ENCODE results near the gene A1CF.
"Not testable (repeated sequence)": the region's sequence is repeated elsewhere in the genome, so short reads cannot be mapped to it uniquely, and the experiment has no call there.

A1CF gene

GRCh38 chr10:50824782-50825181 lies 60.6 kb downstream of the A1CF start:
- no peaks in the 10 kb centered on the region for H3K27me3 ChIP-seq (ENCODE audit: control insufficient read depth in 1 of 2, insufficient read depth in 2 of 2, low read length in 2 of 2)
- H3K27ac ChIP-seq (ENCODE audit: low read depth, low read length): no peak overlapping the region
- no peaks in the 10 kb centered on the region for H3K9me3 ChIP-seq (ENCODE audit: low read length)
- no peak overlapping the region for H3K9ac ChIP-seq (ENCODE audit: low read length)
- no peaks in the 10 kb centered on the region for H3K36me3 ChIP-seq (ENCODE audit: insufficient read depth, low read length)
- no peaks in the 10 kb centered on the region for H3K4me1 ChIP-seq (ENCODE audit: insufficient read depth, low read length)
- H3K4me3 ChIP-seq (ENCODE audit: low read depth in 1 of 2, low read length in 2 of 2): no peak overlapping the region

GRCh38 chr10:50823789-50824188 lies 61.6 kb downstream of the A1CF start:
- H3K4me1 ChIP-seq (ENCODE audit: insufficient read depth, low read length): no peaks in the 10 kb centered on the region
- H3K4me3 ChIP-seq (ENCODE audit: low read depth in 1 of 2, low read length in 2 of 2): no peak overlapping the region
- no peaks in the 10 kb centered on the region for H3K9me3 ChIP-seq (ENCODE audit: low read length)
- no peaks in the 10 kb centered on the region for H3K27me3 ChIP-seq (ENCODE audit: control insufficient read depth in 1 of 2, insufficient read depth in 2 of 2, low read length in 2 of 2)
- no peaks in the 10 kb centered on the region for H3K36me3 ChIP-seq (ENCODE audit: insufficient read depth, low read length)
- H3K27ac ChIP-seq (ENCODE audit: low read depth, low read length): no peak overlapping the region
- H3K9ac ChIP-seq (ENCODE audit: low read length): no peak overlapping the region

- Histone ChIP-seq H3K9me3 (ENCODE audit: low read length) (no peaks in the 10 kb centered on the region), H3K9ac (ENCODE audit: low read length) (no peak overlapping the region), H3K36me3 (ENCODE audit: insufficient read depth, low read length) (no peaks in the 10 kb centered on the region), H3K4me1 (ENCODE audit: insufficient read depth, low read length) (no peaks in the 10 kb centered on the region), H3K27me3 (ENCODE audit: control insufficient read depth in 1 of 2, insufficient read depth in 2 of 2, low read length in 2 of 2) (no peaks in the 10 kb centered on the region), H3K4me3 (ENCODE audit: low read depth in 1 of 2, low read length in 2 of 2) (no peak overlapping the region), H3K27ac (ENCODE audit: low read depth, low read length) (no peak overlapping the region)
Observed at GRCh38 chr10:50809596-50809995, 75.8 kb downstream of the A1CF start.

DNA sequence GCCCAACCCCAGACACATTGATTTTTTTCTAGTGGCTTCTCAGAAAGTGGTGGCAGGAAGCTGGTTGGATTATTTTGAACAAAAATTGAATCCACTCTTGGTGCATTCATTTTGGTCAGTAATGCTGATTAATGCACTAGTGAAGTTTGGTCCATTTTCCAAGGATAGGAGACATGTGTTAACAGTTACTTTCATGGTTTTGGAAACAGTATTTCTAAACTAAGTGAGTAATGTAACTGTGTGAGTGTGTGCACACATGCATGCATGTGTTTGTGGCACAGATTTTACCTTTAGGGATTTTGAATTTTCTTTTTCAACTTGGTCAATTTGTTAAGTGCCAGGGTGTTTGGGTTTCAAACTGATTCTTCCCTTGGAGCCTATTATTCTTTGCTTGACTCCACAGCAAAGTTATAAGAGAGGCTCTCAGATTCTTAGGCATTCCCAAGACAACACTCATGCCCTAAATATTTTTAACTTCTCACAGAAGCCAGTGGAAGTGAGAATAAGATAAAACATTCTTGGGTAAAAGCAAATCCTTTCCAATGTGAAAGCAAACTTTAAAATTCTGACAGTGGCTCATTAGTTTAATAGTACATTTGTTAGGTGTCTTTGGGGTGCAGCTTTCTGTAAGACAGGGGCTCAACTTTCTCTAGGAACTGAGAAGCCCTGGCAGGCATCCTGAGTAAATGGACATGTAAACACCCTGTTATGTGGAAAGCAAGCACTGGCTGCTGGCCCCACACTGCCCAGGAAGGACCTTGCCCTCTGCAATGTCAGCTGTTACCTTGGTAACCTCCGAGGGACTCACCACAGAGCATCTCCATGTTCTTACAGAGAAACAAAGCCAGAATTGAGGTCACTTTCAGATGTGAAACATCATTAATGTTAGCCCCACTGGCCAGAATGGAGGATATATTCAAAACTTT lies 77.3 kb downstream of the A1CF start:
- no peaks in the 10 kb centered on the region for H3K36me3 ChIP-seq (ENCODE audit: insufficient read depth, low read length)
- H3K27ac ChIP-seq (ENCODE audit: low read depth, low read length): no peak overlapping the region
- no peak overlapping the region for H3K4me3 ChIP-seq (ENCODE audit: low read depth in 1 of 2, low read length in 2 of 2)
- no peaks in the 10 kb centered on the region for H3K27me3 ChIP-seq (ENCODE audit: control insufficient read depth in 1 of 2, insufficient read depth in 2 of 2, low read length in 2 of 2)
- H3K9me3 ChIP-seq (ENCODE audit: low read length): no peaks in the 10 kb centered on the region
- no peaks in the 10 kb centered on the region for H3K4me1 ChIP-seq (ENCODE audit: insufficient read depth, low read length)
- no peak overlapping the region for H3K9ac ChIP-seq (ENCODE audit: low read length)

DNA sequence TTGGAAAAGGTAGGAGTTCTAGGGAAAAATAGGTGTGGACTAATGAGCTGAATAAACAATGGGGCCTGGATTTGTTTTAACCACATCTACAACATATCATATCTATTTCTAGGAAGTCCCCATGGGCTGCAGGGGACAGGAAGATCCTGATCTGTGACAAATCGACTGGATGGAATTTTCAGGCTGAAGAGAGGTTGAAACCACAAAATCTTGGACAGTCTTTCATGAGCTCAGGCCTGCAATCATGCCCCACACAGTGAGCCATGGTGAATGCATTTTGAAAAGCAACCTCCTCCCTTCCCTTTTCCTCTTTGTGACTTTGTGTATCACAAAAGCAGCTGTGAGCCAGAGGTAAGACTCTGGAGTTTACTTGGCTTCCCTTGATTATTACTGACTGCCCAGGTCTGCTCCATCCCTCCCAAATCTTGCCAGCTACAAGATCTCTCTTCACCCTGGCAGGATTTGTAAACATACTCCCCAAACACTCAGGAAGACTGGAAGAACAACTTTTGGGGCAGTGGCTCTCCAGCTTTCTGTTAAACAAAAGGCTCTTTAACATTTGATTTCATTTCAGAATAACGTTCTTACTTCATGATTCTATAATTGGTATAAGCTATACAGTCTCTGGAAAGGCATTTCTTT lies 79.3 kb downstream of the A1CF start:
- Histone ChIP-seq H3K4me3 (ENCODE audit: low read depth in 1 of 2, low read length in 2 of 2) (no peak overlapping the region), H3K4me1 (ENCODE audit: insufficient read depth, low read length) (no peaks in the 10 kb centered on the region), H3K36me3 (ENCODE audit: insufficient read depth, low read length) (no peaks in the 10 kb centered on the region), H3K9me3 (ENCODE audit: low read length) (no peaks in the 10 kb centered on the region), H3K27ac (ENCODE audit: low read depth, low read length) (no peak overlapping the region), H3K9ac (ENCODE audit: low read length) (no peak overlapping the region), H3K27me3 (ENCODE audit: control insufficient read depth in 1 of 2, insufficient read depth in 2 of 2, low read length in 2 of 2) (no peaks in the 10 kb centered on the region)

- Histone ChIP-seq H3K9ac (ENCODE audit: low read length) (no peak overlapping the region), H3K27ac (ENCODE audit: low read depth, low read length) (no peak overlapping the region), H3K4me1 (ENCODE audit: insufficient read depth, low read length) (no peaks in the 10 kb centered on the region), H3K27me3 (ENCODE audit: control insufficient read depth in 1 of 2, insufficient read depth in 2 of 2, low read length in 2 of 2) (no peaks in the 10 kb centered on the region), H3K4me3 (ENCODE audit: low read depth in 1 of 2, low read length in 2 of 2) (no peak overlapping the region), H3K9me3 (ENCODE audit: low read length) (no peaks in the 10 kb centered on the region), H3K36me3 (ENCODE audit: insufficient read depth, low read length) (no peaks in the 10 kb centered on the region)
Observed at GRCh38 chr10:50799595-50799994, 85.8 kb downstream of the A1CF start.

DNA sequence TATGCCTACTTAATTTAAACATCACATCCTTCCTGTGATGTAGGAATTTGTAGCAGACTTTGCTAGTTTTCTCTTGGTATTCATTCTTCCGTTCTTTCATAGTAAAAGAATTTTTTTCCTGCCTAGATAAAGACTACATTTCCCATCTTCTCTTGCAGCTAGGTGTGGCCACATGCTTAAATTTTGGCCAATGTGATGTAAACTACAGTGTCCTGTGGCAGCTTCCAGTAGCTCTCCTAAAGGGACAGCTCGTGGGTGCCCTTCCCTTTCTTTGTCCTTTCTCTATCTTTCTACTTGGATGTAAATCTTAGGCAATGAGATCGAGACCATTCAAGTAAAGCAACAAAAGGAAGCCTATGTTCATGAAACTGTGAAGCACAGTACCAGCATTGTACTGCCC lies 87.1 kb downstream of the A1CF start:
- Histone ChIP-seq H3K4me1 (ENCODE audit: insufficient read depth, low read length) (no peaks in the 10 kb centered on the region), H3K4me3 (ENCODE audit: low read depth in 1 of 2, low read length in 2 of 2) (no peak overlapping the region), H3K9me3 (ENCODE audit: low read length) (no peaks in the 10 kb centered on the region), H3K27me3 (ENCODE audit: control insufficient read depth in 1 of 2, insufficient read depth in 2 of 2, low read length in 2 of 2) (no peaks in the 10 kb centered on the region), H3K27ac (ENCODE audit: low read depth, low read length) (no peak overlapping the region), H3K9ac (ENCODE audit: low read length) (no peak overlapping the region), H3K36me3 (ENCODE audit: insufficient read depth, low read length) (no peaks in the 10 kb centered on the region)

DNA sequence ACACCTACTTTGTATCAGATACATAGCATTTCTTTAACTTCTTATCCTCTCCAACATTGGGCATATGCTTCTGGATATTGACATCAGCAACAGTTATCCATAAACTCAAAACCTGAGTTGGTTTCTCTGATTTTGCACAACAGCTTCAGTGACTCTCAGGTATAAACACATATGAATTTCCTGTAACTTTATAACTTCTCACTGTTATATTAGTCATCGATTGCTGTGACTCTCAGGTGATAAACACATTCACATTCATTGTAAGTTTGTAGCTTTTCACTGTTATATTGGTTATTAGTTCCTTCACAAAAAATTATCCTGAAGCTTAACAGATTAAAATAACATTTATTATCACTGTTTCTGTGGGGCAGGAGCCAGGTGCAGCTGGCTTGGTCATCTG lies 88.7 kb downstream of the A1CF start:
- Histone ChIP-seq H3K27me3 (ENCODE audit: control insufficient read depth in 1 of 2, insufficient read depth in 2 of 2, low read length in 2 of 2) (no peaks in the 10 kb centered on the region), H3K4me1 (ENCODE audit: insufficient read depth, low read length) (no peaks in the 10 kb centered on the region)

DNA sequence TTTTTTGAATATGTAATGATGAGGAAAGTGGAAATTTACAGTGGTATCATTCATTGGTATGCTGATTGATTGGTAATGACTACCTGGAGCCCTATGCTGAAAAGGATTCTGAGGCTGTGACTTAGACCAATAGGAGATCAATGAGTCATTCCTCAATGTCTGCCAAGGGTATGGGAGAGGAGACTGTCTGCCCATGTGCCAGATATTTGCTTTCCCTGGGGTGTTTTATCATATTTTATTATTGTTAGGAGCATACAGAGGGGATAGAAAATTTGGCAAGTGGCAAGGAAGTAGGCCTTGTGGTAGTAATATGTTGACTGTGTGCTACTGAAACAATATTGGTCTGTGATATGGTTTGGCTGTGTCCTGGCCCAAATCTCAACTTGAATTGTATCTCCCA lies 90.9 kb downstream of the A1CF start:
- Histone ChIP-seq H3K9me3 (ENCODE audit: low read length) (no peaks in the 10 kb centered on the region), H3K9ac (ENCODE audit: low read length) (no peak overlapping the region), H3K36me3 (ENCODE audit: insufficient read depth, low read length) (no peaks in the 10 kb centered on the region), H3K4me3 (ENCODE audit: low read depth in 1 of 2, low read length in 2 of 2) (no peak overlapping the region), H3K27ac (ENCODE audit: low read depth, low read length) (no peak overlapping the region), H3K4me1 (ENCODE audit: insufficient read depth, low read length) (no peaks in the 10 kb centered on the region), H3K27me3 (ENCODE audit: control insufficient read depth in 1 of 2, insufficient read depth in 2 of 2, low read length in 2 of 2) (no peaks in the 10 kb centered on the region)

More for the DNA sequence above, 88.7 kb downstream of the A1CF start:
- Histone ChIP-seq H3K27ac (ENCODE audit: low read depth, low read length) (no peak overlapping the region), H3K36me3 (ENCODE audit: insufficient read depth, low read length) (no peaks in the 10 kb centered on the region), H3K4me3 (ENCODE audit: low read depth in 1 of 2, low read length in 2 of 2) (no peak overlapping the region), H3K9me3 (ENCODE audit: low read length) (no peaks in the 10 kb centered on the region), H3K9ac (ENCODE audit: low read length) (no peak overlapping the region)

DNA sequence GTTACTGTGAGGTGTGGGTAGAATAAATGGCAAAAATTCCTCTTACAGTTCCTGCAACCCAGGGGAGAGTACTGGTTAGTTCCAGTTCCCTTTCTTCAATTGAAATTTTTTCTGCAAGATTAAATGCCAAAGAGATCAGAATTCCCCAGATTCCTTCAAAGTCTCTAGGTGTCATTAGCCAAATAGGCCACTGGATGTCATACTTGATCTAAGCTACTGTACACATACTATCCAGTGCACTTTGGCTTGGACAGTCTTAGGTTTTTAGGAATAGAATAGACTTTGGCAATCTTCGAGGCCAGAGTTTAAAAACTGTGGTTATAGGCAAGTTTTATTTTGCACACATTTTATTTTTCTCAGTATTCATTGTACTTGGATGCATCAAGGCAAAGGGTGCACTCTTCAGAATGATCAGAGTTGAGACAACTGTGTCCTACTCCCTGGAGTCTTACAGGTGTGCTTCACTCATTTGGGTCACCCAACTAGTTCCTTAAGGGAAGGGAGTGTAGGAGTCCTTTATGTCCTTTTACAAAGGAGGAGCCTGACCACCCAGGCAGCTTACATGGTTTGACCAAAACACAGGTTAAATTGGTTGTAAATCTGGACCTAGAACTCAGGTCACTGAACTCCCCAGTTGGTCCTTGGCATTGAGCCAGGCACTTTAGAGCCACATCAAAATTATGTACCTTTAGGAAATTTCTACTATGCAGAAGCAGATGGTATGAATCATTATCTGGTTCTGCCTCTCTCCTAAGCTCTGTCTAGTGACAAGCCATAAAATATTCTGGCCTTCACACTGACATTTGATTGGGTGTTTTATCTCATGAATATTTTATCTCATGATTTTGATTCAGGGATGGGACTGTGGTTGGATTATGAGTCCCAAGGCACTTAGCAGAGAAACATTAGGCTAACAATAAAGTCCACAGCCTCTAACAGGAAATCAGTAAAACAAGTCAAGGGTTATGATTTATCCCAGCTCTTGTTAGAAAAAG lies 96.2 kb downstream of the A1CF start:
- Histone ChIP-seq H3K36me3 (ENCODE audit: insufficient read depth, low read length) (no peaks in the 10 kb centered on the region), H3K27ac (ENCODE audit: low read depth, low read length) (no peak overlapping the region), H3K4me1 (ENCODE audit: insufficient read depth, low read length) (no peaks in the 10 kb centered on the region), H3K9ac (ENCODE audit: low read length) (no peak overlapping the region), H3K9me3 (ENCODE audit: low read length) (no peaks in the 10 kb centered on the region), H3K4me3 (ENCODE audit: low read depth in 1 of 2, low read length in 2 of 2) (no peak overlapping the region), H3K27me3 (ENCODE audit: control insufficient read depth in 1 of 2, insufficient read depth in 2 of 2, low read length in 2 of 2) (no peaks in the 10 kb centered on the region)

- not testable (repeated sequence) for H3K27ac ChIP-seq (ENCODE audit: low read depth, low read length); H3K4me3 ChIP-seq (ENCODE audit: low read depth in 1 of 2, low read length in 2 of 2); H3K27me3 ChIP-seq (ENCODE audit: control insufficient read depth in 1 of 2, insufficient read depth in 2 of 2, low read length in 2 of 2)
Observed at GRCh38 chr10:50787962-50788361, 97.5 kb downstream of the A1CF start.

More at GRCh38 chr10:50787962-50788361, 97.5 kb downstream of the A1CF start:
- H3K9me3 ChIP-seq (ENCODE audit: low read length); H3K36me3 ChIP-seq (ENCODE audit: insufficient read depth, low read length); H3K9ac ChIP-seq (ENCODE audit: low read length); H3K4me1 ChIP-seq (ENCODE audit: insufficient read depth, low read length): not testable (repeated sequence)

Measured in muscle layer of colon (tissue), 2 donors.